Mesenchymal stem cell (in vitro differentiated cells and primary cell): ENCODE data around the gene LRP11.

Experiments
- DNase-seq: peaks from one replicate; pipeline ENCODE4 v3.0.0-alpha.2; 2013
- H2AFZ ChIP-seq: one replicate; pipeline ENCODE4 v1.6.1; 2013; ENCODE audit warnings: low read depth, mild to moderate bottlenecking, control low read depth, inconsistent platforms, low read length, moderate library complexity
- H2AK5ac ChIP-seq: 2 replicates; pipeline ENCODE4 v1.6.1; 2013; ENCODE audit warnings: low read length, moderate library complexity, mild to moderate bottlenecking, inconsistent platforms; ENCODE audit not compliant: severe bottlenecking
- H2BK120ac ChIP-seq: one replicate; pipeline ENCODE4 v1.6.1; 2013; ENCODE audit warnings: low read depth, mild to moderate bottlenecking, inconsistent platforms, low read length, moderate library complexity
- H2BK12ac ChIP-seq, 2 experiments: one replicate each; pipeline ENCODE4 v1.6.1; 2013; ENCODE audit warnings: inconsistent platforms in 2 of 2, low read length in 2 of 2, mild to moderate bottlenecking in 2 of 2, moderate library complexity in 2 of 2, control low read depth in 1 of 2
- H2BK15ac ChIP-seq: one replicate; pipeline ENCODE4 v1.6.1; 2013; ENCODE audit warnings: mild to moderate bottlenecking, low read depth, inconsistent platforms; ENCODE audit not compliant: poor library complexity, severe bottlenecking
- H2BK5ac ChIP-seq: 2 replicates; pipeline ENCODE4 v1.6.1; 2013; ENCODE audit warnings: low read depth, mild to moderate bottlenecking, low read length, control low read depth, inconsistent platforms; ENCODE audit not compliant: poor library complexity, severe bottlenecking
- H3K14ac ChIP-seq, 2 experiments: one replicate each; pipeline ENCODE4 v1.6.1; 2013; ENCODE audit warnings: inconsistent platforms in 2 of 2, low read length in 2 of 2, control low read depth in 1 of 2, mild to moderate bottlenecking in 1 of 2, moderate library complexity in 1 of 2
- H3K18ac ChIP-seq, 2 experiments: one replicate each; pipeline ENCODE4 v1.6.1; 2013; ENCODE audit warnings: inconsistent platforms in 2 of 2, low read length in 2 of 2, control low read depth in 1 of 2, low read depth in 1 of 2, mild to moderate bottlenecking in 1 of 2
- H3K23ac ChIP-seq, 2 experiments: one replicate each; pipeline ENCODE4 v1.6.1; 2013; ENCODE audit warnings: inconsistent platforms in 2 of 2, low read length in 2 of 2, mild to moderate bottlenecking in 2 of 2, moderate library complexity in 2 of 2, control low read depth in 1 of 2
- H3K27ac ChIP-seq: 2 replicates; pipeline ENCODE4 v1.5.1; 2013; ENCODE audit warnings: mild to moderate bottlenecking, moderate library complexity, low read length, control low read depth, inconsistent platforms; ENCODE audit not compliant: poor library complexity, severe bottlenecking
- H3K27me3 ChIP-seq, 2 experiments: 2 replicates each; pipeline versions ENCODE4 v1.6.1 to v1.7.0; 2013; ENCODE audit warnings: low read length in 2 of 2, mild to moderate bottlenecking in 2 of 2, moderate library complexity in 2 of 2, control low read depth in 1 of 2, inconsistent platforms in 1 of 2; ENCODE audit not compliant: control insufficient read depth in 1 of 2, insufficient read depth in 1 of 2
- H3K36me3 ChIP-seq, 2 experiments: 2 replicates each; pipeline versions ENCODE4 v1.6.1 to v1.7.0; 2013; ENCODE audit warnings: low read length in 2 of 2, control low read depth in 1 of 2, inconsistent platforms in 1 of 2, low read depth in 1 of 2, mild to moderate bottlenecking in 1 of 2; ENCODE audit not compliant: insufficient read depth in 2 of 2, control insufficient read depth in 1 of 2
- H3K4ac ChIP-seq, 2 experiments: one replicate each; pipeline ENCODE4 v1.6.1; 2013; ENCODE audit warnings: inconsistent platforms in 2 of 2, low read length in 2 of 2, mild to moderate bottlenecking in 2 of 2, moderate library complexity in 2 of 2, control low read depth in 1 of 2, low read depth in 1 of 2
- H3K4me1 ChIP-seq: 2 replicates; pipeline ENCODE4 v1.6.1; 2013; ENCODE audit warnings: low read depth, low read length, control low read depth; ENCODE audit not compliant: control insufficient read depth, insufficient read depth
- H3K4me2 ChIP-seq: 2 replicates; pipeline ENCODE4 v1.6.1; 2013; ENCODE audit warnings: low read length, mild to moderate bottlenecking, inconsistent platforms; ENCODE audit not compliant: poor library complexity, severe bottlenecking
- H3K4me3 ChIP-seq, 2 experiments: 2 replicates each; pipeline versions ENCODE4 v1.5.1 to v1.7.0; 2013; ENCODE audit warnings: low read length in 2 of 2, mild to moderate bottlenecking in 2 of 2, control low read depth in 1 of 2, low read depth in 1 of 2; ENCODE audit not compliant: insufficient read depth in 1 of 2
- H3K79me1 ChIP-seq: replicated peaks from 2 replicates; pipeline ENCODE4 v1.6.1; 2013; ENCODE audit warnings: mild to moderate bottlenecking, control low read depth, low read length, inconsistent platforms; ENCODE audit not compliant: poor library complexity, severe bottlenecking
- H3K9ac ChIP-seq: 2 replicates; pipeline ENCODE4 v1.7.0; 2013; ENCODE audit warnings: mild to moderate bottlenecking, low read length, moderate library complexity
- H3K9me3 ChIP-seq: 2 replicates; pipeline ENCODE4 v1.7.0; 2013; ENCODE audit warnings: mild to moderate bottlenecking, low read length; ENCODE audit not compliant: control insufficient read depth
- H4K8ac ChIP-seq: one replicate; pipeline ENCODE4 v1.6.1; 2013; ENCODE audit warnings: inconsistent platforms, mild to moderate bottlenecking, low read length, moderate library complexity
- H4K91ac ChIP-seq: one replicate; pipeline ENCODE4 v1.6.1; 2013; ENCODE audit warnings: mild to moderate bottlenecking, low read length, inconsistent platforms
- WGBS: methylation state at CpG from one replicate; pipeline ENCODE4 v1.1.7; 2013; ENCODE audit warnings: mixed read lengths; 5-methylcytosine and 5-hydroxymethylcytosine counted together

LRP11 gene

GRCh38 chr6:149833651-149834050 lies 30.5 kb downstream of the LRP11 start:
- H3K18ac ChIP-seq: no peak overlapping the region
- H3K4ac ChIP-seq: peak overlapping the region in 1 of 2 experiments; percentile 9
- no peak overlapping the region for H2AFZ ChIP-seq
- no peak overlapping the region for H3K27ac ChIP-seq
- H2BK12ac ChIP-seq: no peak overlapping the region
- H3K14ac ChIP-seq: no peak overlapping the region
- H4K8ac ChIP-seq: no peak overlapping the region
- H3K4me3 ChIP-seq: no peak overlapping the region
- no peaks in the 10 kb centered on the region for H3K9me3 ChIP-seq
- no peak overlapping the region for H2AK5ac ChIP-seq
- 84% methylated on average over 3 of the region's 3 CpGs for WGBS
- no peak for DNase-seq
- no peaks in the 10 kb centered on the region for H3K27me3 ChIP-seq
- H3K9ac ChIP-seq: no peak overlapping the region
- H2BK5ac ChIP-seq: no peak overlapping the region
- H2BK15ac ChIP-seq: no peak overlapping the region
- no peak overlapping the region for H4K91ac ChIP-seq
- H2BK120ac ChIP-seq: no peak overlapping the region
- H3K4me2 ChIP-seq: no peak overlapping the region
- H3K23ac ChIP-seq: no peak overlapping the region
- peaks cover 2% of the 10 kb centered on the region for H3K4me1 ChIP-seq
- H3K79me1 ChIP-seq: no peaks in the 10 kb centered on the region
- peaks cover 3 to 45% of the 10 kb centered on the region in 2 experiments for H3K36me3 ChIP-seq

DNA sequence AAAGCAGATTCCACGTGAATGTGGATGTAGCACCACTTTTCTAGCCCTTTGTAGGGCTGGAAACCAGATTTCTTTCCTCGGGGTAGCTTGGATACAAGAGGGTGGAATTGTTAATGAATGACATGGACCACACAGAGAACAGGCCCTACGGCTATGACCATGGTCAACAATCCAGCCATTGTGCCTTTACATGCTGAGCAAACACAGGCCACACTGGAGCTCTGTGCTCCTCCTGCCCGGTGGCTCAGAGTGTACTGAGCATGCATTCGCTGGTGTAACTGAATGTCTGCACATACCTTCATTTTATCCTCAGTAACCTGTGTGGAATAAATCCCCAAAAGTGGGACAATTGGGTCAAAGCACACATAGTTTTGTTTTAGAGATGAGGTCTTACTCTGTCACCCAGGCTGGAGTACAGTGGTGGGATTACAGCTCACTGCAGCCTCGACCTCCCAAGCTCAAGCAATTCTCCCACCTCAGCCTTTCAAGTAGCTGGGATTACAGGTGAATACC lies 32.8 kb downstream of the LRP11 start:
- Histone ChIP-seq H2AK5ac (no peak overlapping the region), H4K91ac (peak overlapping the region; percentile 75), H4K8ac (peak overlapping the region; percentile 5), H3K23ac (no peak overlapping the region), H2BK12ac (no peak overlapping the region), H3K4ac (no peak overlapping the region), H3K9me3 (no peaks in the 10 kb centered on the region), H3K4me3 (peak overlapping the region in 1 of 2 experiments; percentile 44), H3K27me3 (no peaks in the 10 kb centered on the region), H3K27ac (no peak overlapping the region), H3K4me2 (no peak overlapping the region), H3K4me1 (peaks cover 2% of the 10 kb centered on the region), H3K79me1 (no peaks in the 10 kb centered on the region), H3K36me3 (peaks cover 3 to 47% of the 10 kb centered on the region in 2 experiments), H2AFZ (no peak overlapping the region), H3K18ac (no peak overlapping the region), H3K9ac (peak overlapping the region; percentile 76), H2BK15ac (no peak overlapping the region), H2BK120ac (no peak overlapping the region), H3K14ac (no peak overlapping the region), H2BK5ac (no peak overlapping the region)
- 95% methylated on average over 5 of the region's 6 CpGs for WGBS
- no peak for DNase-seq

DNA sequence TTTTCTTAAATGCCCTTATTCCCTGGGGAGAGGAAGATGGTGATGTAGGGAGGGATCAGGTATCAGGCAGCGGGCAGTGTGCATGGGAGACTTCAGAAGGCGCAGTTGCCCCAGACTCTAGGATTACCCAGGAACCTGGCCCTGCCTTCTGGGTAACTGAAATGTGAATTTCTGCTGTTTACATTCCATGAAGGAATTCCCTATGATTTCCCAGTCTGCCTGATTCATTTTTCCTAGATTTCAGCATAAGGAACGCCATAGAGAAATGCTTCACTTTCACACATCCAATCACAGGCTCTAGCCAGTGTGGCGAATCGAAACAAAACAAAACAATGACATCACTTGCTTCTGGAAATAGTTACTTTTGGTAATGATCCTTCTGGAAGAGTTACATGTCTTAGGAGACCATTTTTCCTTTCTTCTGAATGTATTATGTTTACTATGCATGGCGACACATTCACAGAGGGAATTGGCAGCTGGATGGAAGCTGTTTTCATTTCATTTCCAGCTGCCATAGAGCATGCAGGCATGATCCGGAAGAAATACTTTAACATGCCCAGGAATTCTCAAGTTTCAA lies 33.3 kb downstream of the LRP11 start:
- Histone ChIP-seq H2BK15ac (no peak overlapping the region), H3K18ac (no peak overlapping the region), H3K9ac (peak overlapping the region; percentile 76), H3K4ac (no peak overlapping the region), H3K79me1 (no peaks in the 10 kb centered on the region), H2AK5ac (no peak overlapping the region), H2BK5ac (no peak overlapping the region), H3K23ac (no peak overlapping the region), H3K9me3 (no peaks in the 10 kb centered on the region), H4K8ac (no peak overlapping the region), H3K27me3 (no peaks in the 10 kb centered on the region), H2AFZ (no peak overlapping the region), H3K4me1 (peaks cover 2% of the 10 kb centered on the region), H3K4me2 (no peak overlapping the region), H3K36me3 (peaks cover 6 to 47% of the 10 kb centered on the region in 2 experiments), H4K91ac (no peak overlapping the region), H2BK12ac (no peak overlapping the region), H3K27ac (no peak overlapping the region), H2BK120ac (no peak overlapping the region), H3K4me3 (peak overlapping the region in 1 of 2 experiments; percentile 44), H3K14ac (no peak overlapping the region)
- 98% methylated on average over 4 of the region's 7 CpGs for WGBS
- DNase-seq: peak; percentile 39

DNA sequence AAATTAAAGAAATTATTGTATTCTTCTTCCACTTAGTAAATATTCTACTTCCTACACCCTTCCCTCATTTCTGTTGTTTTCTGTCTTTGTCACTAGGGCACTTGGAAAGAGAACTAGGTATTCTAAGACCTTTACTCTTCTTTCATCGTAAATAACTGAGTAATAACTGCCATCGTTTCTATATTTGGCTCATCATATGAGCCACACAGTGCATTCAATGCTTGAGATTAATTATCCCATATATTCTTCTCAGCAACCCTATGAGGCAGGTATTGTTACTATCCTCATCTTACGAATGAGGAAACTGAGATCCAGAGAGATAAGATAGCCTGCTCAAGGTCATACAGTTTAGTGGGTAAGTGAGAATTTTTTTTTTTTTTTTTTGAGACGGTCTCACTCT lies 38.9 kb downstream of the LRP11 start:
- Histone ChIP-seq H2AK5ac (no peak overlapping the region), H3K23ac (no peak overlapping the region), H3K36me3 (peaks cover 5 to 70% of the 10 kb centered on the region in 2 experiments), H3K27ac (no peak overlapping the region), H2BK15ac (no peak overlapping the region), H2BK5ac (no peak overlapping the region), H3K4me2 (no peak overlapping the region), H3K79me1 (no peaks in the 10 kb centered on the region), H3K4me3 (no peak overlapping the region), H2AFZ (no peak overlapping the region), H2BK12ac (no peak overlapping the region), H3K9ac (no peak overlapping the region), H3K14ac (no peak overlapping the region), H4K8ac (no peak overlapping the region), H4K91ac (no peak overlapping the region), H3K4me1 (no peaks in the 10 kb centered on the region), H2BK120ac (no peak overlapping the region), H3K18ac (no peak overlapping the region), H3K9me3 (no peaks in the 10 kb centered on the region), H3K4ac (no peak overlapping the region), H3K27me3 (no peaks in the 10 kb centered on the region)
- DNase-seq: no peak
- WGBS: 97% methylated on average over 3 of the region's 4 CpGs
